HEK293 (cell line): ENCODE measurements around the gene TEAD1.

Source experiments
- ZBTB17 ChIP-seq: fragments of 450-650 bp; formaldehyde crosslinking; IDR thresholded peaks from 2 replicates; pipeline ENCODE4 v1.5.1; 2016; ENCODE audit warnings: missing biosample characterization, missing genetic modification characterization
- ZNF549 ChIP-seq: fragments of 450-650 bp; IDR thresholded peaks from 2 replicates; pipeline ENCODE4 v1.5.1; 2018; ENCODE audit warnings: missing biosample characterization, missing genetic modification characterization, mild to moderate bottlenecking, inconsistent platforms, moderate library complexity
- TF ChIP-seq, protein P1 (sequence below): fragments of 450-650 bp; formaldehyde crosslinking; IDR thresholded peaks from 2 replicates; pipeline ENCODE4 v1.5.1; 2016; ENCODE audit warnings: missing biosample characterization, missing genetic modification characterization
- TF ChIP-seq, protein P2 (sequence below): fragments of 450-650 bp; formaldehyde crosslinking; IDR thresholded peaks from 2 replicates; pipeline ENCODE4 v1.5.1; 2016; ENCODE audit warnings: missing biosample characterization, missing genetic modification characterization
- TF ChIP-seq, protein P3 (sequence below): fragments of 450-650 bp; formaldehyde crosslinking; IDR thresholded peaks from 2 replicates; pipeline ENCODE4 v1.5.1; 2017; ENCODE audit warnings: missing biosample characterization, missing genetic modification characterization

DNA sequence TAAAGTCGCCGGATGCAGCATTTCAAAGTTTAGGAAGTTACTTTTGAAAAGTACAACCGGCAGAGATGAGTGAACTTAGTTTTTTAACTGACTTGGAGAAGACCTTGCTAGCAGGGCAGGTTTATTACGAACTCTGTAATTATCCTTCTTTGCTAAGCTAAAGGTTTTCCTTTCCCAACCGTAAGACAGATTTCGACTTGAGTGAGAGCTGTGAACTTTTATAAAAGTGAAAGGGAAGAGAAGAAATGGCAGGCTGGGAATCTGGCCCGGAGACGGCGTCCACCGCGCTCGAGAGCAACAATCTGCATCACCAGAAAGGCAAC lies 659 bp upstream of the TEAD1 start:
- TF ChIP-seq, protein P1, sequence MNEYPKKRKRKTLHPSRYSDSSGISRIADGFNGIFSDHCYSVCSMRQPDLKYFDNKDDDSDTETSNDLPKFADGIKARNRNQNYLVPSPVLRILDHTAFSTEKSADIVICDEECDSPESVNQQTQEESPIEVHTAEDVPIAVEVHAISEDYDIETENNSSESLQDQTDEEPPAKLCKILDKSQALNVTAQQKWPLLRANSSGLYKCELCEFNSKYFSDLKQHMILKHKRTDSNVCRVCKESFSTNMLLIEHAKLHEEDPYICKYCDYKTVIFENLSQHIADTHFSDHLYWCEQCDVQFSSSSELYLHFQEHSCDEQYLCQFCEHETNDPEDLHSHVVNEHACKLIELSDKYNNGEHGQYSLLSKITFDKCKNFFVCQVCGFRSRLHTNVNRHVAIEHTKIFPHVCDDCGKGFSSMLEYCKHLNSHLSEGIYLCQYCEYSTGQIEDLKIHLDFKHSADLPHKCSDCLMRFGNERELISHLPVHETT = no peak
- TF ChIP-seq ZBTB17 (tag by site-specific recombination) (no peak), ZNF549 (tag by site-specific recombination) (no peak)
- TF ChIP-seq, protein P2, sequence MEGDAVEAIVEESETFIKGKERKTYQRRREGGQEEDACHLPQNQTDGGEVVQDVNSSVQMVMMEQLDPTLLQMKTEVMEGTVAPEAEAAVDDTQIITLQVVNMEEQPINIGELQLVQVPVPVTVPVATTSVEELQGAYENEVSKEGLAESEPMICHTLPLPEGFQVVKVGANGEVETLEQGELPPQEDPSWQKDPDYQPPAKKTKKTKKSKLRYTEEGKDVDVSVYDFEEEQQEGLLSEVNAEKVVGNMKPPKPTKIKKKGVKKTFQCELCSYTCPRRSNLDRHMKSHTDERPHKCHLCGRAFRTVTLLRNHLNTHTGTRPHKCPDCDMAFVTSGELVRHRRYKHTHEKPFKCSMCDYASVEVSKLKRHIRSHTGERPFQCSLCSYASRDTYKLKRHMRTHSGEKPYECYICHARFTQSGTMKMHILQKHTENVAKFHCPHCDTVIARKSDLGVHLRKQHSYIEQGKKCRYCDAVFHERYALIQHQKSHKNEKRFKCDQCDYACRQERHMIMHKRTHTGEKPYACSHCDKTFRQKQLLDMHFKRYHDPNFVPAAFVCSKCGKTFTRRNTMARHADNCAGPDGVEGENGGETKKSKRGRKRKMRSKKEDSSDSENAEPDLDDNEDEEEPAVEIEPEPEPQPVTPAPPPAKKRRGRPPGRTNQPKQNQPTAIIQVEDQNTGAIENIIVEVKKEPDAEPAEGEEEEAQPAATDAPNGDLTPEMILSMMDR (tag by site-specific recombination) = no peak
- TF ChIP-seq, protein P3, sequence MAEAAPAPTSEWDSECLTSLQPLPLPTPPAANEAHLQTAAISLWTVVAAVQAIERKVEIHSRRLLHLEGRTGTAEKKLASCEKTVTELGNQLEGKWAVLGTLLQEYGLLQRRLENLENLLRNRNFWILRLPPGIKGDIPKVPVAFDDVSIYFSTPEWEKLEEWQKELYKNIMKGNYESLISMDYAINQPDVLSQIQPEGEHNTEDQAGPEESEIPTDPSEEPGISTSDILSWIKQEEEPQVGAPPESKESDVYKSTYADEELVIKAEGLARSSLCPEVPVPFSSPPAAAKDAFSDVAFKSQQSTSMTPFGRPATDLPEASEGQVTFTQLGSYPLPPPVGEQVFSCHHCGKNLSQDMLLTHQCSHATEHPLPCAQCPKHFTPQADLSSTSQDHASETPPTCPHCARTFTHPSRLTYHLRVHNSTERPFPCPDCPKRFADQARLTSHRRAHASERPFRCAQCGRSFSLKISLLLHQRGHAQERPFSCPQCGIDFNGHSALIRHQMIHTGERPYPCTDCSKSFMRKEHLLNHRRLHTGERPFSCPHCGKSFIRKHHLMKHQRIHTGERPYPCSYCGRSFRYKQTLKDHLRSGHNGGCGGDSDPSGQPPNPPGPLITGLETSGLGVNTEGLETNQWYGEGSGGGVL = no peak
